ENCODE data around the gene IRF3.

DNA sequence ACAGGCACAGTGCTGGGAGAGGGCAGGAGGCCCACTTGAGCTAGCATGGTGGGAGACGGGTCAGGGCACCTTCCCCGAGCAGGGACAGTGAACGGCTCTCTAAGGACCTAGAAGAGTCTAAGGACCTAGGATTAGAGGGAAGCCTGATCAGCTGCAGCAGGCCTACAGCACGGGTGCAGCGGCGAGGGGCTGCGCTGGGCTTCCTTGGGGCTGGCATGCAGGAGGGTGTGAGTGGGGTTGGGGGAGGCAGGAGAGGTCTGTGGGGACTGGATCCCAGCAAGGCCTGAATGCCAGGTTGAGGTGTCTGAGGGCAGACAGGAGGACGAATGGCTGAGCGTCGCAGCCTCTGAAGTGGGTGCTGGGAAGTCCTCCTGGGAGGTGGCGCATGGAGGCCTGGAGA lies 20.1 kb downstream of the IRF3 start:
- TF ChIP-seq TCF12 (IDR thresholded peaks at IDR 0.05; ENCODE audit: low read depth) = no peak
- no peak for TF ChIP-seq YY1 (IDR thresholded peaks at IDR 0.05; ENCODE audit: low read depth)
- no peak for TF ChIP-seq EP300 (IDR thresholded peaks at IDR 0.05; ENCODE audit: borderline replicate concordance)
- TF ChIP-seq RAD21 (IDR thresholded peaks at IDR 0.05; ENCODE audit: low read depth) = no peak
- TF ChIP-seq TEAD4 (IDR thresholded peaks at IDR 0.05) = no peak
- TF ChIP-seq, protein P1, sequence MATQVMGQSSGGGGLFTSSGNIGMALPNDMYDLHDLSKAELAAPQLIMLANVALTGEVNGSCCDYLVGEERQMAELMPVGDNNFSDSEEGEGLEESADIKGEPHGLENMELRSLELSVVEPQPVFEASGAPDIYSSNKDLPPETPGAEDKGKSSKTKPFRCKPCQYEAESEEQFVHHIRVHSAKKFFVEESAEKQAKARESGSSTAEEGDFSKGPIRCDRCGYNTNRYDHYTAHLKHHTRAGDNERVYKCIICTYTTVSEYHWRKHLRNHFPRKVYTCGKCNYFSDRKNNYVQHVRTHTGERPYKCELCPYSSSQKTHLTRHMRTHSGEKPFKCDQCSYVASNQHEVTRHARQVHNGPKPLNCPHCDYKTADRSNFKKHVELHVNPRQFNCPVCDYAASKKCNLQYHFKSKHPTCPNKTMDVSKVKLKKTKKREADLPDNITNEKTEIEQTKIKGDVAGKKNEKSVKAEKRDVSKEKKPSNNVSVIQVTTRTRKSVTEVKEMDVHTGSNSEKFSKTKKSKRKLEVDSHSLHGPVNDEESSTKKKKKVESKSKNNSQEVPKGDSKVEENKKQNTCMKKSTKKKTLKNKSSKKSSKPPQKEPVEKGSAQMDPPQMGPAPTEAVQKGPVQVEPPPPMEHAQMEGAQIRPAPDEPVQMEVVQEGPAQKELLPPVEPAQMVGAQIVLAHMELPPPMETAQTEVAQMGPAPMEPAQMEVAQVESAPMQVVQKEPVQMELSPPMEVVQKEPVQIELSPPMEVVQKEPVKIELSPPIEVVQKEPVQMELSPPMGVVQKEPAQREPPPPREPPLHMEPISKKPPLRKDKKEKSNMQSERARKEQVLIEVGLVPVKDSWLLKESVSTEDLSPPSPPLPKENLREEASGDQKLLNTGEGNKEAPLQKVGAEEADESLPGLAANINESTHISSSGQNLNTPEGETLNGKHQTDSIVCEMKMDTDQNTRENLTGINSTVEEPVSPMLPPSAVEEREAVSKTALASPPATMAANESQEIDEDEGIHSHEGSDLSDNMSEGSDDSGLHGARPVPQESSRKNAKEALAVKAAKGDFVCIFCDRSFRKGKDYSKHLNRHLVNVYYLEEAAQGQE (IDR thresholded peaks at IDR 0.05; ENCODE audit: low read depth) = no peak
- no peak for TF ChIP-seq NFIC (IDR thresholded peaks at IDR 0.05)
- TF ChIP-seq, protein P2, sequence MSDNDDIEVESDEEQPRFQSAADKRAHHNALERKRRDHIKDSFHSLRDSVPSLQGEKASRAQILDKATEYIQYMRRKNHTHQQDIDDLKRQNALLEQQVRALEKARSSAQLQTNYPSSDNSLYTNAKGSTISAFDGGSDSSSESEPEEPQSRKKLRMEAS (IDR thresholded peaks at IDR 0.05) = no peak
- TF ChIP-seq CEBPB (IDR thresholded peaks at IDR 0.05) = no peak
- TF ChIP-seq, protein P3, sequence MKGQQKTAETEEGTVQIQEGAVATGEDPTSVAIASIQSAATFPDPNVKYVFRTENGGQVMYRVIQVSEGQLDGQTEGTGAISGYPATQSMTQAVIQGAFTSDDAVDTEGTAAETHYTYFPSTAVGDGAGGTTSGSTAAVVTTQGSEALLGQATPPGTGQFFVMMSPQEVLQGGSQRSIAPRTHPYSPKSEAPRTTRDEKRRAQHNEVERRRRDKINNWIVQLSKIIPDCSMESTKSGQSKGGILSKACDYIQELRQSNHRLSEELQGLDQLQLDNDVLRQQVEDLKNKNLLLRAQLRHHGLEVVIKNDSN (IDR thresholded peaks at IDR 0.05) = no peak
- TF ChIP-seq FOXM1 (IDR thresholded peaks at IDR 0.05; ENCODE audit: borderline replicate concordance, low read depth) = no peak
